Thymus (tissue), 11 donors: ENCODE results near the gene PAQR6. TPM values are rescaled to one million over a fixed set of nuclear protein-coding genes. Genes with fewer than 3 reads are reported as not detected.

ENCODE experiments used
- DNase-seq, 9 donors: peaks; one replicate each; pipeline ENCODE4 v3.0.0-alpha.2; 2013; ENCODE audit warnings: low spot score in 9 of 9, low read depth in 6 of 9, missing footprints in 1 of 9
- H3K27ac ChIP-seq, 2 donors: one replicate each; pipeline ENCODE4 v1.5.1; 2013; ENCODE audit warnings: control low read depth in 1 of 2, low read depth in 1 of 2, low read length in 1 of 2, mild to moderate bottlenecking in 1 of 2, moderate library complexity in 1 of 2
- H3K27me3 ChIP-seq, 2 donors: one replicate each; pipeline ENCODE4 v1.5.1; 2013; ENCODE audit warnings: low read length in 1 of 2; ENCODE audit not compliant: control insufficient read depth in 2 of 2, insufficient read depth in 1 of 2
- H3K36me3 ChIP-seq, 2 donors: one replicate each; pipeline ENCODE4 v1.5.1; 2013; ENCODE audit warnings: low read length in 1 of 2, mild to moderate bottlenecking in 1 of 2, moderate library complexity in 1 of 2; ENCODE audit not compliant: control insufficient read depth in 2 of 2, insufficient read depth in 2 of 2
- H3K4me1 ChIP-seq, 2 donors: one replicate each; pipeline ENCODE4 v1.5.1; 2013; ENCODE audit warnings: low read length in 2 of 2; ENCODE audit not compliant: control insufficient read depth in 2 of 2, insufficient read depth in 2 of 2
- H3K4me3 ChIP-seq, 2 donors: one replicate each; pipeline ENCODE4 v1.5.1; 2013; ENCODE audit warnings: low read length in 2 of 2, control low read depth in 1 of 2, mild to moderate bottlenecking in 1 of 2
- H3K9me3 ChIP-seq, 2 donors: one replicate each; pipeline ENCODE4 v1.5.1; 2013; ENCODE audit warnings: low read length in 1 of 2, mild to moderate bottlenecking in 1 of 2; ENCODE audit not compliant: control insufficient read depth in 2 of 2, insufficient read depth in 1 of 2
- WGBS: extraction: QIAGEN DNeasy Blood & Tissue Kit; methylation state at CpG from one replicate; pipeline ENCODE4 v1.1.7; 2013; 5-methylcytosine and 5-hydroxymethylcytosine counted together
- polyA plus RNA-seq: library from polyadenylated mRNA; stranded (reverse); fragments of 200-250 nt; gene quantifications from one replicate; pipeline ENCODE4 v1.2.3, GENCODE V29; 2013
- total RNA-seq: library from RNA; stranded (reverse); fragments of 120-200 nt; gene quantifications from one replicate; pipeline ENCODE4 v1.2.4, GENCODE V29; 2013
- donor health status: healthy.

PAQR6 gene
- total and polyA plus RNA-seq, 2 donors: 0.61 to 8.6 TPM

DNA sequence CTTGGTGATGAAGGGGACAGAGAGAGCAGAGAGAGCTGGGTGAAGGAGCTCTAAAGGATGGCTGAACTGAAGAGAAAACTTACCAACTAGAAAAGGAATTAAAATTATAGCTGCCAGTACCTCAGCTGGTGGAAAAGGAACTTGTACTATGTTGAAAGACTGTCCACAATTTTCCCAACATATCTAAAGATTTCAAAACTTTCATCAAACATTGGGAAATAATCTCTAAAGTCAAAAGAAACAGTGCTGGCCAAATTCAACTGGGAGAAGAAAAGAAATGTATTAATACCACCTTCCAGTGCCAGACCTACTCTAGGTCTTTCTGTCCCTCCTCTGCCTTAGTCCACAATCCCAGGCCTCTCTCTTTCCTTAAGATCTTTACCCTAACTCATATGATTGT is 28.7 kb upstream of the PAQR6 start:
- H3K4me3 ChIP-seq: no peak overlapping the region
- no peaks in the 10 kb centered on the region for H3K27me3 ChIP-seq
- H3K36me3 ChIP-seq: peaks cover 66 to 82% of the 10 kb centered on the region in 2 donors
- H3K9me3 ChIP-seq: no peaks in the 10 kb centered on the region
- no peak overlapping the region for H3K27ac ChIP-seq
- no peak for DNase-seq
- peaks cover 6 to 7% of the 10 kb centered on the region in 2 donors for H3K4me1 ChIP-seq

GRCh38 chr1:156270314-156270713 is 22.5 kb upstream of the PAQR6 start:
- Histone ChIP-seq H3K4me3 (no peak overlapping the region), H3K4me1 (no peaks in the 10 kb centered on the region), H3K9me3 (peaks cover 0 to 4% of the 10 kb centered on the region in 2 donors), H3K27ac (no peak overlapping the region), H3K36me3 (peaks cover 85 to 89% of the 10 kb centered on the region in 2 donors), H3K27me3 (no peaks in the 10 kb centered on the region)
- DNase-seq: no peak
- 96% methylated on average over 3 of the region's 3 CpGs for WGBS

DNA sequence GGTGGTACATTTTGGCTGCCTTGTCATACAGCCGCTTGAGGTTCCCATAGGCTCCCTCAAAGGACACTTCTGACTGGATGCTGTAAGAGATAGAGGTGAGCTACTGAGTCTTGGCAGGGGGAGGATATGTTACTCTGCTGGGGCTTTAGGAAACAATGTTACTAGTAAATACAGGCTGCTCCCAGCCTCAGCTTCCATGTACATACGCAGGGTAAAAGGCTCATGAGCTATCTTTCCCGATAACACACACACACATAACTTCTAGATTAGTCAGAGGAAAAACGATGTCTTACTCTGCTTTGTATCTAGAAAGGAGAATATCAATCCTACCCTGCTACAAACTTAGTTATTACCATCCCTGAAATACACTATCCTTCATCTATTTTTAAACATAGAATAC is 20.5 kb upstream of the PAQR6 start:
- DNase-seq: no peak
- no peaks in the 10 kb centered on the region for H3K27me3 ChIP-seq
- no peak overlapping the region for H3K4me3 ChIP-seq
- no peaks in the 10 kb centered on the region for H3K4me1 ChIP-seq
- WGBS: over 99% methylated on average over 4 of the region's 4 CpGs
- H3K9me3 ChIP-seq: peaks cover 0 to 4% of the 10 kb centered on the region in 2 donors
- peaks cover 82 to 84% of the 10 kb centered on the region in 2 donors for H3K36me3 ChIP-seq
- H3K27ac ChIP-seq: no peak overlapping the region

DNA sequence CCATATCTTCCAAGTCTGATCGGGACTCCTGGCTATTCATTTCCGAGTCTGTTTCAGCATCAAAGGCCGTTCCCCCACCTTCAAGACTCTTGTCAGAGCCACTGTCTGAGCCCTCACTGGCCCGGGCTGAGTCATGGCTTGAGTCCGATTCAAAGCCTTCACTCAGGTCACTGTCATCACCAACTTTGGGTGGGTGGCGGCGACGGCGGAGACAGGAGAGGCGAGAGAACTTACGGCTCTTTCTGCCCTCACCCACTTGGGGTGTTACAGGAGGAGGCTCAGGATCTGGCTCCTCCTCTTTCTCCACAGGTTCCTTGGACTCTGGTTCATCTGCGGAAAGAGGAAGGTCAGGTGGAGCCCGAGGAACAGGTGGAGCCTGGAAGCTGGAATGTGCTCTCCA is 18.2 kb upstream of the PAQR6 start:
- peaks cover 0 to 4% of the 10 kb centered on the region in 2 donors for H3K9me3 ChIP-seq
- H3K27ac ChIP-seq: no peak overlapping the region
- no peaks in the 10 kb centered on the region for H3K27me3 ChIP-seq
- DNase-seq: no peak
- WGBS: 98% methylated on average over 13 of the region's 13 CpGs
- H3K4me1 ChIP-seq: no peaks in the 10 kb centered on the region
- no peak overlapping the region for H3K4me3 ChIP-seq
- peaks cover 83 to 85% of the 10 kb centered on the region in 2 donors for H3K36me3 ChIP-seq

DNA sequence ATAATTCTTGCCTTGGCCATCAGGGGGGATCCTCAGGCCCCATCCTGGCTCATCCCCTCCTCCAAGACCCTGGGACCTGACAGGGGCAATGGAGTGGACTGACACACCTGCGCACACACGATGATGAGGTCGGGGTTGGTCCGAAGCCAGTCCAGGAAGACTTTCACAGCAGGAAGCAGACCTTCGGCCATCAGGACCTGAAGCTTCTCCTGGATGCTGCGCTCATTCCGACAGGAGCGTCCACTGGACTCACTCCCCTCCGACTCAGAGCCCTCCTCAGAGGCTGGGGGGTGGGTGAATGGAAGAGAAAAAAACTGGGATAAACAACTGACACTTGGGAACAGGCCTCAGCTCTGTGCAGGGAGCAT is 15.4 kb upstream of the PAQR6 start:
- H3K9me3 ChIP-seq: peaks cover 0 to 4% of the 10 kb centered on the region in 2 donors
- WGBS: 98% methylated on average over 9 of the region's 9 CpGs
- no peaks in the 10 kb centered on the region for H3K27me3 ChIP-seq
- H3K4me1 ChIP-seq: no peaks in the 10 kb centered on the region
- H3K4me3 ChIP-seq: no peak overlapping the region
- no peak for DNase-seq
- no peak overlapping the region for H3K27ac ChIP-seq
- peaks cover 89 to 95% of the 10 kb centered on the region in 2 donors for H3K36me3 ChIP-seq

- Histone ChIP-seq H3K4me1 (peaks cover 0 to 4% of the 10 kb centered on the region in 2 donors), H3K36me3 (peaks cover 89 to 95% of the 10 kb centered on the region in 2 donors), H3K27ac (no peak overlapping the region), H3K4me3 (no peak overlapping the region), H3K27me3 (no peaks in the 10 kb centered on the region), H3K9me3 (peaks cover 0 to 4% of the 10 kb centered on the region in 2 donors)
- DNase-seq: no peak
- 99% methylated on average over 9 of the region's 9 CpGs for WGBS
These were observed 14.8 kb upstream of the PAQR6 start for GRCh38 chr1:156262461-156263287.

DNA sequence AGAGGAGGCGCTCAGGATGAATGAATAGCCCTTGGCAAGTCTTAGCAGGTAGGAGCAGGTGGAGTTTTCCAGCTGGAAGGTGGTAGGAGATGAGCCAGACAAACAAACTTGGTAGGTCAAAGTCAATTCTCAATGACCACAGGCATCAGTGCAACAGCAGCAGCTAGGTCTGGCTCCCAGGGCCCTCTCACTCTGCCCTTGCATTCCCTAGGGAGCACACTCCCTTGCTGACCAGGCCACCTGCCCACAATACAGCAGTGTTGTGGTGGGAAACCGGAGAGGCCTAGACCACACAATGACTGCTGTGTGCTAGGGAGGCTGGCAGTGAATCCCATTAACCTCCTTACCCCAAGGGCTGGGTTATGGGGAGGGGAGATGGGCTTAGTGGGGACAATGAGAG is 13.0 kb upstream of the PAQR6 start:
- H3K36me3 ChIP-seq: peaks cover 87 to 90% of the 10 kb centered on the region in 2 donors
- DNase-seq: no peak
- no peak overlapping the region for H3K4me3 ChIP-seq
- H3K4me1 ChIP-seq: peaks cover 0 to 6% of the 10 kb centered on the region in 2 donors
- 94% methylated on average over 2 of the region's 2 CpGs for WGBS
- no peaks in the 10 kb centered on the region for H3K27me3 ChIP-seq
- H3K9me3 ChIP-seq: peaks cover 0 to 4% of the 10 kb centered on the region in 2 donors
- H3K27ac ChIP-seq: no peak overlapping the region

DNA sequence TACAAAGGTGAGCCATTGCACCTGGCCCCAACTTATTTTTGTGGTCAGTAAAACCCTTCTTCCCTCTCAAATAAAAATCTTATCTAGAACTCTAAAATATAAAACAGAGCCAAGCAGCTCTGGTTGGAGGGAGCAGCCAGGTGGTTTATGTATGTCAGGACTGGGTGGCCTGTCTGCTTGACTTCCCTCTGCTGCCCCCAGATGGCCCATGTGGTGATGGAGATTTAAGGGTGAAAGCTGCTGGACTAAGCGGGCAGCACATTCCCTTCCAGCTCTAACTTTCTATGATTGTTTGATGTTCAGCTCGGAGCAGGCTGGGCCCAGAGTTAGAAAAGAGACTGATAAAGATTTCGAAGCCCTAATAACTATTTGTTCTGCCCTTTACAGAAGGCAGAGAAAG is 11.9 kb upstream of the PAQR6 start:
- Histone ChIP-seq H3K36me3 (peaks cover 82 to 86% of the 10 kb centered on the region in 2 donors), H3K27me3 (no peaks in the 10 kb centered on the region)
- no peak for DNase-seq

GRCh38 chr1:156258859-156259258 is 11.0 kb upstream of the PAQR6 start:
- Histone ChIP-seq H3K27me3 (no peaks in the 10 kb centered on the region), H3K9me3 (no peaks in the 10 kb centered on the region), H3K36me3 (peaks cover 77 to 88% of the 10 kb centered on the region in 2 donors), H3K4me3 (no peak overlapping the region), H3K27ac (no peak overlapping the region), H3K4me1 (peaks cover 0 to 6% of the 10 kb centered on the region in 2 donors)
- 98% methylated on average over 8 of the region's 8 CpGs for WGBS
- DNase-seq: no peak

More for the DNA sequence above, 11.9 kb upstream of the PAQR6 start:
- 96% methylated on average over 3 of the region's 3 CpGs for WGBS
- H3K27ac ChIP-seq: no peak overlapping the region
- H3K4me1 ChIP-seq: peaks cover 0 to 6% of the 10 kb centered on the region in 2 donors
- no peak overlapping the region for H3K4me3 ChIP-seq
- no peaks in the 10 kb centered on the region for H3K9me3 ChIP-seq
